GM23338 (cell line): ENCODE results near the gene ARL8B.

Source experiments
- CTCF ChIP-seq, 2 experiments: fragments of 200-600 bp in 1 of 2; sonication (generic) in 1 of 2; conservative IDR thresholded peaks; 2 replicates each; pipeline versions ENCODE4 v1.5.1 to v1.6.1; 2016 to 2017; ENCODE audit warnings: antibody characterized with exemption in 2 of 2, low read depth in 2 of 2, mild to moderate bottlenecking in 2 of 2, moderate library complexity in 1 of 2
- EZH2phosphoT487 ChIP-seq: fragments of 200-600 bp; sonication (generic); IDR thresholded peaks from one replicate; pipeline ENCODE4 v1.8.1; 2018; ENCODE audit warnings: antibody characterized with exemption; ENCODE audit not compliant: unreplicated experiment
- TF ChIP-seq, protein P1 (sequence below): IDR thresholded peaks from one replicate; pipeline ENCODE4 v1.6.1; 2018; ENCODE audit warnings: antibody characterized with exemption; ENCODE audit not compliant: unreplicated experiment

GRCh38 chr3:5086708-5087107 is 35.4 kb upstream of the ARL8B start:
- TF ChIP-seq CTCF (conservative IDR thresholded peaks at IDR 0.05; ENCODE audit: low read depth in 2 of 2) (no peak), EZH2phosphoT487 (no peak)
- TF ChIP-seq, protein P1, sequence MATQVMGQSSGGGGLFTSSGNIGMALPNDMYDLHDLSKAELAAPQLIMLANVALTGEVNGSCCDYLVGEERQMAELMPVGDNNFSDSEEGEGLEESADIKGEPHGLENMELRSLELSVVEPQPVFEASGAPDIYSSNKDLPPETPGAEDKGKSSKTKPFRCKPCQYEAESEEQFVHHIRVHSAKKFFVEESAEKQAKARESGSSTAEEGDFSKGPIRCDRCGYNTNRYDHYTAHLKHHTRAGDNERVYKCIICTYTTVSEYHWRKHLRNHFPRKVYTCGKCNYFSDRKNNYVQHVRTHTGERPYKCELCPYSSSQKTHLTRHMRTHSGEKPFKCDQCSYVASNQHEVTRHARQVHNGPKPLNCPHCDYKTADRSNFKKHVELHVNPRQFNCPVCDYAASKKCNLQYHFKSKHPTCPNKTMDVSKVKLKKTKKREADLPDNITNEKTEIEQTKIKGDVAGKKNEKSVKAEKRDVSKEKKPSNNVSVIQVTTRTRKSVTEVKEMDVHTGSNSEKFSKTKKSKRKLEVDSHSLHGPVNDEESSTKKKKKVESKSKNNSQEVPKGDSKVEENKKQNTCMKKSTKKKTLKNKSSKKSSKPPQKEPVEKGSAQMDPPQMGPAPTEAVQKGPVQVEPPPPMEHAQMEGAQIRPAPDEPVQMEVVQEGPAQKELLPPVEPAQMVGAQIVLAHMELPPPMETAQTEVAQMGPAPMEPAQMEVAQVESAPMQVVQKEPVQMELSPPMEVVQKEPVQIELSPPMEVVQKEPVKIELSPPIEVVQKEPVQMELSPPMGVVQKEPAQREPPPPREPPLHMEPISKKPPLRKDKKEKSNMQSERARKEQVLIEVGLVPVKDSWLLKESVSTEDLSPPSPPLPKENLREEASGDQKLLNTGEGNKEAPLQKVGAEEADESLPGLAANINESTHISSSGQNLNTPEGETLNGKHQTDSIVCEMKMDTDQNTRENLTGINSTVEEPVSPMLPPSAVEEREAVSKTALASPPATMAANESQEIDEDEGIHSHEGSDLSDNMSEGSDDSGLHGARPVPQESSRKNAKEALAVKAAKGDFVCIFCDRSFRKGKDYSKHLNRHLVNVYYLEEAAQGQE: no peak
